ENCODE data around the gene CYP1A2.

DNA sequence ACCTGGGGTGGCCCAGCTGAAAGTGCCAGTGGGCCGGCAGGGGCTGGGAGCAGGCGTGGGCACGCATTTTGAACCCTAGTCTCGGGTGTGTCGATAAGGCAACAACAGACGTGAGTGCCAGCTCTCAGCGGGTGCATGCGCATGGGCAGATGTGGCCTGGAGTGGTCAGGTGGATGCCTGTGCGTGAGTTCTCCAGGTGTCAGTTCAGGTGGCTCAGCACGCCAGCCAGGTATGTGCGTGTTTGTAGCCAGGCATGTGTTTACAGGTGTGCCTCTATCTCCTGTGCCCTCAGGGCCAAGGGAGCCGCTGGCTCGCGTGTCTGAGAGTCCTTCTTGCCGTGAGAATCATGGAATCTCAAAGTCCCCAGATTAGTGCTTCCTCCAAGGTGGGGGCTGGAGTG is 14.8 kb downstream of the CYP1A2 start:
- TF ChIP-seq, protein P1, sequence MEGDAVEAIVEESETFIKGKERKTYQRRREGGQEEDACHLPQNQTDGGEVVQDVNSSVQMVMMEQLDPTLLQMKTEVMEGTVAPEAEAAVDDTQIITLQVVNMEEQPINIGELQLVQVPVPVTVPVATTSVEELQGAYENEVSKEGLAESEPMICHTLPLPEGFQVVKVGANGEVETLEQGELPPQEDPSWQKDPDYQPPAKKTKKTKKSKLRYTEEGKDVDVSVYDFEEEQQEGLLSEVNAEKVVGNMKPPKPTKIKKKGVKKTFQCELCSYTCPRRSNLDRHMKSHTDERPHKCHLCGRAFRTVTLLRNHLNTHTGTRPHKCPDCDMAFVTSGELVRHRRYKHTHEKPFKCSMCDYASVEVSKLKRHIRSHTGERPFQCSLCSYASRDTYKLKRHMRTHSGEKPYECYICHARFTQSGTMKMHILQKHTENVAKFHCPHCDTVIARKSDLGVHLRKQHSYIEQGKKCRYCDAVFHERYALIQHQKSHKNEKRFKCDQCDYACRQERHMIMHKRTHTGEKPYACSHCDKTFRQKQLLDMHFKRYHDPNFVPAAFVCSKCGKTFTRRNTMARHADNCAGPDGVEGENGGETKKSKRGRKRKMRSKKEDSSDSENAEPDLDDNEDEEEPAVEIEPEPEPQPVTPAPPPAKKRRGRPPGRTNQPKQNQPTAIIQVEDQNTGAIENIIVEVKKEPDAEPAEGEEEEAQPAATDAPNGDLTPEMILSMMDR (IDR thresholded peaks at IDR 0.05; ENCODE audit: insufficient read depth, low read length, poor library complexity, severe bottlenecking), result no peak
- no peak for TF ChIP-seq EZH2phosphoT487 (conservative IDR thresholded peaks at IDR 0.05; ENCODE audit: low read length)

All from SU-DHL-6 (cell line).